Mononuclear cell (primary cell): ENCODE results near the gene KCNG2. TPM values are rescaled to one million over a fixed set of nuclear protein-coding genes. Genes with fewer than 3 reads are reported as not detected.

ENCODE experiments used
- H3K27me3 ChIP-seq: 2 replicates; pipeline ENCODE4 v1.6.0; 2011; ENCODE audit warnings: low read length, control low read depth; ENCODE audit not compliant: insufficient read depth
- H3K4me1 ChIP-seq: 2 replicates; pipeline ENCODE4 v1.5.1; 2011; ENCODE audit warnings: mild to moderate bottlenecking, low read length, control low read depth; ENCODE audit not compliant: insufficient read depth
- H3K4me3 ChIP-seq: 2 replicates; pipeline ENCODE4 v1.5.1; 2011; ENCODE audit warnings: mild to moderate bottlenecking, low read length, moderate library complexity
- H3K9me3 ChIP-seq: 2 replicates; pipeline ENCODE4 v1.5.1; 2011; ENCODE audit warnings: low read depth, mild to moderate bottlenecking, control low read depth, low read length
- total RNA-seq: library from RNA; depleted of rRNA; stranded (reverse); fragments of >200 nt; gene quantifications from one replicate; pipeline ENCODE4 v1.2.3, GENCODE V29; 2012

The KCNG2 gene
- total RNA-seq, 1 donor: 0.10 TPM

DNA sequence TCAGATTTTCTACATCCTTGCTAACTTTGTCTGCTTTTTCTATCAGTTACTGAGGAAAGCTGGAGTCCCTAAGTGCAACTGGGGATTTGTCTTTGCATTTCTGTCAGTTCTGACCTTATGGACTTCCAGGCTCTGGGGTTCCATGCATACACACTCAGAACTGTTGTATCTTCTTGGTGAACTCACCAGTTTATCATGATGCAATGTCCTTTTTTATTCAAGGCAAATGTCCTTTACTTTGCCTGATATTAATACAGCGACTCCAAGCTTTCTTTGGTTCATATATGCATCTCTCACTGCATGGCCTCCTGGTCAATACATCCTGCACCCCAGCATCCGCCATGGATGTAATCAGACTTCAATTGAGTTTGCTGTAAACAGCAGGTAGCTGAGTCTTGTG, 109.0 kb downstream of the KCNG2 start:
- Histone ChIP-seq H3K27me3 (no peaks in the 10 kb centered on the region), H3K9me3 (no peaks in the 10 kb centered on the region), H3K4me1 (no peaks in the 10 kb centered on the region), H3K4me3 (no peak overlapping the region)

DNA sequence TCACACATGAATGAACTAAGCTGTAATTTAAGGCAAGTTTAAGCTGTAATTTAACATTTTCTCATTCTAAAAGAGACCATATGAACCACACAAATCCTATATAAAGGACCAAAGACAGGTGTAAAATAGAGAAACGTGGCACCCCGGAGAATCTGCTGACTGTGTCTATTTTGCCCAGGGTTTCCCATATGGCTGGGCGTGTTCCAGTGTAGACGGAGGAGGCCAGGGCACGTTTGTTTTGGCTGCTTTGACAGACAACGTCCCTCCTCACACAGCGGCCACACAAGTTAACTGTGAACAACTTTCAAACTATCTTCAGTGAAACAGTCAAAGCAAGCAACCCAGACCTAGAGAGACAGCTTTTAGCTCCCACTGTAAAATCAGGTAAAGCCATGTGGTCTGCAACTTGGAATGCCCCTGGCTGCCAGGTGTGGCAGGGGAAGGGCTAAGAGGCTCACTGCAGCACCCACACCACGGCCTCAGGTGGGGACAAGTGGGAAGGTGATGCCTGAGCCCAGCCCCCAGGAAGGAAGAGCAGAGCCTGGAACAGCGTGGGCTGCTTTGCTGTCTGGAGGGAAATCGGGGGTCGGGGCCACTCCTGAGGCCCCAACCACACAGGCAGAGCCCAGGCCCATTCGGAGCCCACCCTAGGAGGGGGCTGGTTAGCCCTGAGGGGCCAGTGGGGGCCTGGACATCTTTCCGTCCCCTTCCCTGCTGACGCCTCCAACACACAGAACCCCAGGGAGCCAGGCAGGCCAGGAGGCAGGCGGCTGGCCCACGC, 113.0 kb downstream of the KCNG2 start:
- Histone ChIP-seq H3K9me3 (no peaks in the 10 kb centered on the region), H3K4me3 (no peak overlapping the region), H3K4me1 (peaks cover 5% of the 10 kb centered on the region), H3K27me3 (no peaks in the 10 kb centered on the region)

DNA sequence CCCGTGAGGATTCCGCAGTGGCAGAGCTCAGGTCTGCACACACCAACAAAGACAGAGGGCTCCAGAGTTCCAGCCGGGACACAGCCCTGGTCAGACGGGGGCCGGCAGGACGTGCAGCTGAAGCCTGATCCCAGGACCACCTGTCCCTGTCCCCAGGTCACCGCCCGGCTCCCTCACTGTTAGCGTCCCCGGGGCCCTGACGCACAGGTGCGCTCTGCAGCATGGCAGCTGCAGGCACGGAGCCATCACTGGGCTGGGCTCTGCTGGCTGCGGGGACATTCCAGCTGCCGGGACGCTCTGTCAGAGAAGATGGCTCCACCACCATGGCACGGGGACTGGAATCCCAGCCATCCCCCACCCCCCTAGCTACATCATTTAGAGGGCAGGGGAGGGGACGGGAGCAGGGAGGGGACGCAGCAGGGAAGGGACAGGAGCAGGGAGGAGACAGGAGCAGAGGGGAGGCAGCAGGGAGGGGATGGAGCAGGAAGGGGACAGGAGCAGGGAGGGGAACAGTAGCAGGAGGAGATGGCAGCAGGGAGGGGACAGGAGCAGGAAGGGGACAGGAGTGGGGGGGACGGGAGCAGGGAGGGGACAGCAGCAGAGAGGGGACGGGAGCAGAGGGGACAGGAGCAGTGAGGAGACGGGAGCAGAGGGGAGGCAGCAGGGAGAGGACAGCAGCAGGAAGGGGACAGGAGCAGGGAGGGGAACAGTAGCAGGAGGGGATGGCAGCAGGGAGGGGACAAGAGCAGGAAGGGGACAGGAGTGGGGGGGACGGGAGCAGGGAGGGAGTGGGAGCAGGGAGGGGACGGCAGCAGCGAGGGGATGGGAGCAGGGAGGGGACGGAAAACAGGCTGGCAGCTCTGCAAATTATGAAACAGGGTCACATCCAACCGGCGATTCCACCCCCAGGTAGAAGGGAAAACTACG, 113.9 kb downstream of the KCNG2 start:
- H3K4me1 ChIP-seq: peaks cover 5% of the 10 kb centered on the region
- no peak overlapping the region for H3K4me3 ChIP-seq
- no peaks in the 10 kb centered on the region for H3K27me3 ChIP-seq
- no peaks in the 10 kb centered on the region for H3K9me3 ChIP-seq

- H3K4me1 ChIP-seq: peaks cover 5% of the 10 kb centered on the region
- no peaks in the 10 kb centered on the region for H3K27me3 ChIP-seq
- no peak overlapping the region for H3K4me3 ChIP-seq
- H3K9me3 ChIP-seq: no peaks in the 10 kb centered on the region
Measured at GRCh38 chr18:79912409-79912991, 114.8 kb downstream of the KCNG2 start.

DNA sequence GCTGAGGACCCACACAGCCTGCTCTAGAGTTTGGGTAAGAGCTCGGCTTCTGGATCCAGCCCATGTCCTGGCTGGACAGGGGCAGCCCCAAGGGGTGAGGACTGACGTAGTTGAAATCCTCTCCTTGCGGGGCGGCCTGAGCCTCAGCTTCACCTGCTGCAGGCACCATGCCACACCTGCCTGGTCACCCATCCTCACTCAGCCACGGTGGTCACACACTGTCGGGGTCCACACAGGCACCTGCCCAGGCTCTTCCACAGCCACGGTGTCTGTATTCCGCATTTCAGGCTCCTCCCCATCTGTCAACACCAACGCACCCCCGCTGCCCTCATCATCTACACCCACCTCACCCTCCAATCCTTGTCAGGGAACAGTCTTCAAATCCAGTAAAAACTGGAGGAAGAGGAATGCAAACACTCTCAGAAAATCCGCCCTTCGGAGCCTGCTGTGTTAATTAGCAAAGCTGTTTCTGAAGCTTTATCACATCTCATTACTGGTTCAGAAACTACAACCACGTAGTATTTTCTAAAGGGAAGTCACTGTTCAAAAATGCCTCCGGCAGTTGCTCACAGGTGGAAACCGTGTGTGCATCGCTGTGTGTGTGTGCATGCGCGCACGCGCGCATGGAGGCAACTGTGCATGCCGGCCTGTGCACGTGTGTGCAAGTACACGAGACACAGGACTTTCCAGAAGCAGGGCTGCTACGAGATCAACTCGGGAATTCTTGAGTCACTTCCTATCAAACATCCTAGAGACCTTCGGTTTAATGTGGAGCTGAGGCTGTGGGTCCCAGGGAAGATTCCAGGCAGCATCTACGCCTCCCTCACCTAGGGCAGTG, 115.5 kb downstream of the KCNG2 start:
- H3K27me3 ChIP-seq: no peaks in the 10 kb centered on the region
- H3K4me1 ChIP-seq: peaks cover 5% of the 10 kb centered on the region
- no peak overlapping the region for H3K4me3 ChIP-seq
- no peaks in the 10 kb centered on the region for H3K9me3 ChIP-seq

GRCh38 chr18:79914614-79915160, 116.9 kb downstream of the KCNG2 start:
- Histone ChIP-seq H3K4me3 (no peak overlapping the region), H3K4me1 (peaks cover 5% of the 10 kb centered on the region)

DNA sequence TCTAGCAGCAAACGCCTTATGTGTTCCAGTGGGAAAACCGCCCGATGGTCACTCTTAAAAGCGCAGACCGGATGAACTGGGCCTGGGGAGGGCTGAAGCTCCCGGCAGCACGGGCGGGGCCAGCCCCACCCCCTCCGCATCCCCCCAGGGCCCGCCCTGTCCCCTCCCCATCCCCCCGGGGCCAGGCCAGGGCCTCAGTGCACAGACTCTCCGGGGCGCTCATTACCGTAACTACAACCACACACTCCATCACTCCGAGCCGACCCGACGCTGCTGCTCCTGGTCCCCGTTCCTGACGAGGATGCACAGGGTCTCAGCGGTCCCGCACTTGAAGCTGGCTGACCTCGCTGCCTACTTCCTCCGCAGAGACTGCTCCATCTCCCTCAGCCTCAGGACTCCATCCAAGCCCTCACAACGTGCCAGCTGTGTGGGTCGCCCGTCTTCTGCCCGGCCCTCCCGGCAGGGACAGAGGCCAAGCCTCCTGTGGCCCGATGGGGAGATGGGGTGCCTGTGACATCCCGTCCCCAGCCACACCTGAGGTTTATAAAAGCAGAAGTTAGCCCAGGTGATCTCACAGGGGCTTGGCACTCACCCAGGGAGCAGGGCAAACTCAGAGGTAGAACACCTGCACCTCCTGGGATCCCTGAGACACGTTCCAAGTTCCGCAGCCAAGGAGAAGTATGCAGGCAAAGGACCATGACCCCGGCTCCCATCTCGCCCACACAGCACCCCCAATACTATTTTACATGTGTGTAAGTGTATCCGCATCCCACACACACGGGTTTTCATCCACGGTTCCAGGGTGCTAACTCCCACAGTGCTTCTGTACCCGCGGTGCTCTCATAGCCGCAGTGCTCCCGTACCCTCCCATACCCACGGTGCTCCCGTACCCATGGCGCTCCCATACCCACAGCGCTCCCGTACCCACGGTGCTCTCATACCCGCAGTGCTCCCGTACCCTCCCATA, 117.7 kb downstream of the KCNG2 start:
- peaks cover 5% of the 10 kb centered on the region for H3K4me1 ChIP-seq
- H3K4me3 ChIP-seq: no peak overlapping the region
- H3K27me3 ChIP-seq: no peaks in the 10 kb centered on the region
- no peaks in the 10 kb centered on the region for H3K9me3 ChIP-seq

More at GRCh38 chr18:79914614-79915160, 116.9 kb downstream of the KCNG2 start:
- Histone ChIP-seq H3K27me3 (no peaks in the 10 kb centered on the region), H3K9me3 (no peaks in the 10 kb centered on the region)

DNA sequence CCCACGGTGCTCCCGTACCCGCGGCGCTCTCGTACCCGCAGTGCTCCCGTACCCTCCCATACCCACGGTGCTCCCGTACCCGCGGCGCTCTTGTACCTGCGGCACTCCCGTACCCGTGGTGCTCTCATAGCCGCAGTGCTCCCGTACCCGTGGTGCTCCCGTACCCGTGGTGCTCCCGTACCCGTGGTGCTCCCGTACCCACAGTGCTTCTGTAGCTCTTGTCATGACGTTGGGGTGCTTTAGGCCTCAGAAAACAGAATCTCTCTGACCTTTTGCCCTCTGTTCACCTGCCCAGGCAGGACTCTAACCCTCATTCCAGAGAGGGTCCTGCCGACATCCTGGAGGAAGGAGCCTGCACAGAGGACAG, 118.4 kb downstream of the KCNG2 start:
- H3K9me3 ChIP-seq: no peaks in the 10 kb centered on the region
- H3K4me1 ChIP-seq: peaks cover 5% of the 10 kb centered on the region
- H3K4me3 ChIP-seq: no peak overlapping the region
- no peaks in the 10 kb centered on the region for H3K27me3 ChIP-seq

GRCh38 chr18:79916546-79917168, 118.9 kb downstream of the KCNG2 start:
- Histone ChIP-seq H3K4me3 (no peak overlapping the region), H3K4me1 (peaks cover 5% of the 10 kb centered on the region), H3K9me3 (no peaks in the 10 kb centered on the region), H3K27me3 (no peaks in the 10 kb centered on the region)

- peaks cover 5% of the 10 kb centered on the region for H3K4me1 ChIP-seq
- no peaks in the 10 kb centered on the region for H3K9me3 ChIP-seq
- H3K4me3 ChIP-seq: no peak overlapping the region
- H3K27me3 ChIP-seq: no peaks in the 10 kb centered on the region
Measured at GRCh38 chr18:79917169-79917852, 119.6 kb downstream of the KCNG2 start.

GRCh38 chr18:79917853-79918614, 120.3 kb downstream of the KCNG2 start:
- Histone ChIP-seq H3K27me3 (no peaks in the 10 kb centered on the region), H3K9me3 (no peaks in the 10 kb centered on the region), H3K4me1 (peaks cover 1% of the 10 kb centered on the region), H3K4me3 (no peak overlapping the region)

DNA sequence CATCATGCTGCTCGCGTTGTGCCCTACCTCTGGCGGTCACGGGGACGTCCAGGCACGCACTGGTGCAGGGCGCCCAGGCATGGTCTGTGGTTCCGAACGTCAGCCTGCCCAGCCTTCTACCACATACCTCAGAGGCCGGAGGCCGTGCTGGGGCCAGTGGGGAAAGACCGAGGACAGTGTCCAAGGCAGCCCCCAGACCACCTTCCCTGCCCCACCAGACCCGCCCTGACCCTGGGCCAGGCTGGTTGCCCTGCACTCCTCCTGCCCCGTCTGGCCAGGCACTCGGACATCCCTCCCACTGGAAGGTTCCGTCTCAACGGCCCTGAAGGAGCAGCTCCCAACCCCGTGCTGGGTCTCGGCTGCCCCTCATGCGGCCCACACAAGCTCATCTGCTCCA, 120.9 kb downstream of the KCNG2 start:
- H3K9me3 ChIP-seq: no peaks in the 10 kb centered on the region
- no peaks in the 10 kb centered on the region for H3K27me3 ChIP-seq
- no peak overlapping the region for H3K4me3 ChIP-seq
- no peaks in the 10 kb centered on the region for H3K4me1 ChIP-seq
